AG09309 (cell line): ENCODE measurements around the gene C17orf113.

Experiments used
- DNase-seq: peaks from one replicate; pipeline ENCODE4 v3.0.0-alpha.2; 2010; ENCODE audit warnings: low read depth
- H3K4me3 ChIP-seq: 2 replicates; pipeline ENCODE4 v1.5.1; 2011; ENCODE audit warnings: mild to moderate bottlenecking, low read depth, low read length, moderate library complexity; ENCODE audit not compliant: control insufficient read depth
- TF ChIP-seq, protein P1 (sequence below): IDR thresholded peaks from 2 replicates; pipeline ENCODE4 v1.5.1; 2011; ENCODE audit warnings: mild to moderate bottlenecking, low read depth, low read length, inconsistent platforms; ENCODE audit not compliant: insufficient read depth, control insufficient read depth; ENCODE audit errors: missing control alignments

C17orf113 gene

DNA sequence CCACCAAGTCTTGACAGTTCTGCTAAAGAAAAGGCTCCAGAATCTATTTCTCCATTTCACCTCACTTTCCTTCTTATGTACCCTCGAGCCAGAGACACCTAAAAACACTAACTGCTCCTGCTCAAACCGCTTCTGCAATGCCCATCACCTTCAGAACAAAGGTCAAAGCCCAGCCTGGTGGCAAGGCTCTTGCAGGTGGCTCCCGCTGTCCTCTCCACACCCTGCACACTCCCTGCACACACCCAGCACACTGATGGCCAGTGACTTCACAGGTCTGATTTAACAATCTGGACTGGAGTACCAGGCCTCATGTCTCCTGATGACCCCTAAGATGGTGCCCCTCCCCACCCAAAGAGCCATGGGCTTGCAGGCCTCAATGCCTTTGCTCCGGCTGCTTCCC, 9.8 kb upstream of the C17orf113 start:
- DNase-seq: no peak
- H3K4me3 ChIP-seq: no peak overlapping the region
- TF ChIP-seq, protein P1, sequence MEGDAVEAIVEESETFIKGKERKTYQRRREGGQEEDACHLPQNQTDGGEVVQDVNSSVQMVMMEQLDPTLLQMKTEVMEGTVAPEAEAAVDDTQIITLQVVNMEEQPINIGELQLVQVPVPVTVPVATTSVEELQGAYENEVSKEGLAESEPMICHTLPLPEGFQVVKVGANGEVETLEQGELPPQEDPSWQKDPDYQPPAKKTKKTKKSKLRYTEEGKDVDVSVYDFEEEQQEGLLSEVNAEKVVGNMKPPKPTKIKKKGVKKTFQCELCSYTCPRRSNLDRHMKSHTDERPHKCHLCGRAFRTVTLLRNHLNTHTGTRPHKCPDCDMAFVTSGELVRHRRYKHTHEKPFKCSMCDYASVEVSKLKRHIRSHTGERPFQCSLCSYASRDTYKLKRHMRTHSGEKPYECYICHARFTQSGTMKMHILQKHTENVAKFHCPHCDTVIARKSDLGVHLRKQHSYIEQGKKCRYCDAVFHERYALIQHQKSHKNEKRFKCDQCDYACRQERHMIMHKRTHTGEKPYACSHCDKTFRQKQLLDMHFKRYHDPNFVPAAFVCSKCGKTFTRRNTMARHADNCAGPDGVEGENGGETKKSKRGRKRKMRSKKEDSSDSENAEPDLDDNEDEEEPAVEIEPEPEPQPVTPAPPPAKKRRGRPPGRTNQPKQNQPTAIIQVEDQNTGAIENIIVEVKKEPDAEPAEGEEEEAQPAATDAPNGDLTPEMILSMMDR: no peak

DNA sequence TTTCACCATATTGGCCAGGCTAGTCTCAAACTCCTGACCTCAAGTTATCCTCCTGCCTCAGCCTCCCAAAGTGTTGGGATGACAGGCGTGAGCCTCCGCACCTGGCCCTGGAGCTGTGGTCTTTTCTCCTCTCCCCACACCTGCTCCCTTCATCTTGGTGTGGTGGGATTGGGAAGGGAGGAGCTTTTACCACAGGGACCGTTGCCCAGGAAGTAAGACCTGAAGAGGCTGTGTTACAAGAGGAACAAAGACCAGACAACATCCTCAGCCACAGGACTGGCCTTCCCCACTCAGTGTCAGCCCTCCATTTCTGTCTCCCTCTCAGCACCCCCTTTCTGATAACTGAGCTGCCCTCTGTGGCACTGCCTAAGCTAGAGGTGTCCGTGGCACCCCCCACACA, 9.4 kb upstream of the C17orf113 start:
- no peak for DNase-seq
- no peak overlapping the region for H3K4me3 ChIP-seq
- TF ChIP-seq, protein P1: no peak

DNA sequence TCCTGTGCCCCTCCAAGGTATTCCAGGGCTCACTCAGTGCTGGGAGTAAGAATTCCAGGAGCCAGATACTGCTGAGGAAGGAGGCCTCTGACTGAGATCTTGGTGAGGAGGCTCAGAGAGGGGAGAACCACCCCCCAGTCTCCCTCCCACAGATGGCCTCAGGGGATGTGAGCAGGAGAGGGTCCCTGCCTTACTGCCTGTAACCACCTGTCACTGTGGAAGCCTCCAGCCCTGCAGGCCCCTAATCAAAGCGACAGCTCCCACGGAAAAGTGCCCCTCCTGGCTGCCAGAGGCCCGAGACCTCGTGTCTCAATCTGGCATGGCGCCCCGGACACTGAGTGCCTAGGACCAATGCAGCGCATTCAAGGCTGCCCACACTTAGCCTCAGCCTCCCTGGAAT, 7.7 kb upstream of the C17orf113 start:
- no peak overlapping the region for H3K4me3 ChIP-seq
- TF ChIP-seq, protein P1: no peak
- DNase-seq: no peak

DNA sequence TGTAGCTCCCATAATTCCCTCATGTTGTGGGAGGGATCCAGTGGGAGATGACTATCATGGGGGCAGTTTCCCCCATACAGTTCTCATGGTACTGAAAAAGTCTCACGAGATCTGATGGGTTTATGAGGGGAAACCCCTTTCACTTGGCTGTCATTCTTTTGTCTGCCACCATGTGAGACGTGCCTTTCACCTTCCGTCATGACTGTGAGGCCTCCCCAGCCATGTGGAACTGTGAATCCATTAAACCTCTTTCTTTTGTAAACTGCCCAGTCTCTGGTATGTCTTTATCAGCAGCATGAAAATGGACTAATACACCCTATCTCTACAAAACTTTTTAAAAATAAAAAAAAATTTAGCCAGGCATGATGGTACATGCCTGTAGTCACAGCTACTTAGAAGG, 6.2 kb upstream of the C17orf113 start:
- no peak overlapping the region for H3K4me3 ChIP-seq
- TF ChIP-seq, protein P1: no peak
- DNase-seq: no peak

DNA sequence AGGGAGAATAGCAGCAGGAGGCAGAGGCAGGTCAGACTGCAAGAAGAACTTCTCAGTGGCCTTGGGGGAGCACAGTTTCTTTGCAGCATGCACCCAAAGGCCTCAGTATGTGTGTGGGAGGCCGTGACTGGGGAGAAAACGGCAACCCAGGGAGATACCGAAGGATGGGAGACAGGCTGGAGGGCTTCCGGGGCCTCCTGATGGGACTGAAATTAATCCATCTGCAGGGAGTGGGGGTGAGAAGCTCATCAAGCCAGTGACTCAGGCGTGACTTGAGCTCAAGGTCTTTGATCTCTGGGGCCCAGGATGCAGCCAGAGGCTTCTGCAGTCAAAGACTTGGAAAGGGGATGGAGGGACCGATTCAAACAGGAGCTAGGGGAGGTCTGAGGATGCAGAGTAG, 5.1 kb upstream of the C17orf113 start:
- no peak overlapping the region for H3K4me3 ChIP-seq
- no peak for DNase-seq
- TF ChIP-seq, protein P1: no peak

DNA sequence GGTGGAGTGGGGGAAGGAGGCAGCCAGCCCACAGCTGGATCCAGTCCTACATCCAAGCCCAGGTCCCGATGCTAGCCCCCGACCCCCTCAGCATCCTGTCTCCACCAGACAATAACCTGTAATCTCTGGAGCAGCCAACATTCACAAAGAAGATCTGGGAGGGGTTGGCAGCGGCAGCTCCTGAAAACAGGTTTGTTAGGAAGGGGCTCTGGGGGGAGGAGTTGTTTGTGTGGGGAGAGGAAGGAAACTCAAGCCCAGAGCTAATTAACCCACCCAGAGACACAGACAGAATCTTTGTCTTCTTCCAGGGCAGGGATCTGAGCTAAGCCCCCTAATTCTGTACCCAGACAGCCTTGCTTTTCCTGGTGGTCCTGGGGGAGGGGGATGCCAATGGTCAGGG, 4.6 kb upstream of the C17orf113 start:
- DNase-seq: no peak
- TF ChIP-seq, protein P1: no peak
- H3K4me3 ChIP-seq: no peak overlapping the region

DNA sequence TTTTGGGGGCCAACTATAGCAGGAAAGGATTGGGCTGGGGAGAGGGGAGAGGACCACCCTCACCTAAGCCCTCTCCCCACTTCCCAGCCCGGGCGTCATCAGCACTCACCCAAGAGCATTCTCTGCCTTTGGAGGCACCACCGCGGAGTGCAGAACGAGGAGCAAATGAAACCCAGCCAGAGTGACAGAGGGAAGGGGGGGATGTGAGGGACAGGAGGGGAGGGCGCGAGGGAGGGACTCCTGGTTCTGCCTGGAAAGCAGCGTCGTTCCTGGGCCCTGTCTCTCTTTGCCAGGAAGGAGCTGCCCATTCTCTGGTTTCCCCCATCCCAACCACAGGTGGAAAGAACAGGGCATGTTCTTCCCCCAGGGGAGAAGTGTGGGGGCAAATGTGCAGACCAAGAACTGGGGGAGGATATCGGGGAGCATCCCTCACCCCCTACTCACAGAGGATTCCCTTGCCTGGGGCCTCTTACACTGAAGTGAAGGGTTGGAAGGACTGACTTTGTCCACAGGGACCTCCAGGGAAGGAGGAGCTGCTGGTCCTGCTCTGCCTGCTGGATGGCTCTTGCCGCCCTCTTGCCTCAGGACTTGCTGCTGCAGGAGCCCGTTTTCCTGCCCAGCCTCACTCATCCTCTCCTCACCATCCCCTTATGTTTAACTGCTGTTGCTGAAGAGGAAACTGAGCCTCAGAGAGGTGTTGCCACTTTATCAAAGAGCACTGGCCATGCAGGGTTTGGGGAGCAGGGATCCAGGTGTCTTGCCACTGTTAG, 3.5 kb upstream of the C17orf113 start:
- TF ChIP-seq, protein P1: no peak
- H3K4me3 ChIP-seq: no peak overlapping the region
- DNase-seq: no peak
